GF-D8 (cell line): ENCODE data around the gene DUSP7.
"Not testable (repeated sequence)": the region's sequence is repeated elsewhere in the genome, so short reads cannot be mapped to it uniquely, and the experiment has no call there.

Experiments
- DNase-seq: peaks from one replicate; lab custom pipeline; 2025; lab: John Stamatoyannopoulos, UW

DUSP7 gene

DNA sequence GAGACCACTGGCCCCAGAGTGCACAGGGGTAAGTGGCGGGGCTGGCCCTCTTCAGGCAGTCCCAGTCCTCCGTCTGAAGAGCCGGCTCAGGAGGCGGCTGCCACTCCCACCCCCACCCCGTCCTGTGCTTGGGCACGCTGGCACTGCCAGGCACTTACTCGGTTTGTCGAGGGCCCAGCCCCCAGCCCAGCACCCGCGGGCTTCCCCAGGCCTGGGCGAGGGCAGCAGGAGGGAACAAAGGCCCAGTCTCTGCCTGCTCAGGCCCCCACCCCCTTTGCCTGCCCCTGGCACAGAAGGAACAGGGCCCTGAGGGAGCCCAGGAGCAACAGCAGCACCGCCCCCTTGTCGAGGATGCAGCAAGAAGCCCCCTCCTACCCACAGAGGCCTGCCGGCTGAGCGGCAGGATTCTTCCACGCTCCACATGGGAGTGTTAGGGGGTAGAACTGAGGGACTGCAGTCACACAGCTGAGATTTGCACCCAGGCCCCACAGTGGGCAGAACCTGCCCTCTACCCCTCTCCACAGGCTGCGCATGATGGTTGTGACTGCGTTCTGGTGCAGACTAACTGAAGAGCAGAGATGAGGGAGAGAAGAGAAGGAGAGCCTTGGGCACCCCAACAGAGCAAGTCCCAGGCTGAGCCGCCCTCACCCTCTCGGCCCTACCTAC lies 8.9 kb downstream of the DUSP7 start:
- no peak for DNase-seq

GRCh38 chr3:52046902-52047239 lies 9.5 kb downstream of the DUSP7 start:
- no peak for DNase-seq

DNA sequence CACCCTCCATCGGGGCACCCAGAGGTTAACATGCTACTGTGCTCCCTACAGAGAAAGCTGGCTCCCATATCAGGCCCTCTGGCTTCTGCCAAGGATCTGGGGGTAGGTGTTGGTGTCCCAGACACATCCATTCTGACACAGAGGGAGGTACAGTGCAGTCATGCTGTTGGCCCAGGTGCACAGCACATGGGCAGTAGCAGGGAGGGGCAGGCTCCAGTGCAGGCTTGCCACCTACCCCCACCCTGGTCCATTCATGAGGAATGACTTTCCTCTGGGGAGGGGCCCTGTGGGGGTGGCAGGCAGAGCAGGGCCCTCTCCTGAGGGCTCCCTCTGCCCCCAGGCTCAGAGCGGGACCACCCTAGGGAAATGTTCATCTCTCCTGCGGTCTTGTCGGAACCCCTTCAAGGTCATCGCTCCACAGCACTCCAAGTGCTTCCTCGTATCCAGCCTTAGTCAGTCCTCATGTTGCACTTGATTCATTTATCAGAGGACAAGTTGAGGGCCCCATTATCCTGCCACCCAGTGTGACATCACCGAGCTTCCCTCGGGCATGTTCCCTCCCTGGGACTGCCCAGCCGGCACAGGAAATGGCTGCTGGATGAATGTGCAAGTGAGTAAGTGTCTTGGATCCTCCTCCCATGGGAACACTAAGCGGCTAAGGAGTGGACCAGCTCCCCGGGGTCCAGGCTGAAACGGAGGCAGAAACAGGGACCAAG lies 10.0 kb downstream of the DUSP7 start:
- DNase-seq: no peak

DNA sequence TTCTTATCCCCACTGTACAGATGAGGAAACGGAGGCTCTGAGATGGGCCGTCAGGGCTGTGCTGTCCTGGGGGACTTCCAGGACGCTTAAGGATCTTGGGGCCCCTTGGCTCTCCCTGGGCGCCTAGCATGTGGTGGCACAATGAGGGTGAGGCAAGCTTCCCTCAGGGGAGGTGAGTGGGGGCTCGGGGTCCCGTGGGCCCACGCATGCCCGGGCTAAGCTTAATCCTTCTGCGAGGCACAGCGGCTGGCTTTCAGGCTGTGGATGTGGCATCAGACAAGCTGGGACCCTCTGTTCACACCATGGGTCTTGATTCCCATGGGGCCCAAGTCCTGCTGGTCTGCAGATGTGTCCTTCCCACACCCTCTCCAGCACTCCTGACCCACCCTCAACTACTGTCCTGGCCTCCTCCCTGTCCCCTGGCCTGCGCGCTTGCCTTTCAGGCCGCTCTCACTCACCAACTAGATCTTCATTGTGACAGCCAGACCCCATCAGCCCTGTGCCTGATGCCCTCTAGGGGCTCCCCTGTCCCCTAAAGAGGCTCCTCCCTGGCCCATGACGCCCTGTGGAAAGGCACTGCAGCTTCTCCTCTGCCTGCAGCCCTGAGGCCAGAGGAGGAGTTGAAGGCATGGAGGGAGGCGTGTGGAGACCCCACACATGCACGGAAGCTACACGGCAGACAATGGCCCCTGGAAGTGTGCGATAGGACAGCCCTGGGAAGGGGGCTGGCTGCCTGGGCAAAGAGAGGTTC lies 11.3 kb downstream of the DUSP7 start:
- DNase-seq: no peak

DNA sequence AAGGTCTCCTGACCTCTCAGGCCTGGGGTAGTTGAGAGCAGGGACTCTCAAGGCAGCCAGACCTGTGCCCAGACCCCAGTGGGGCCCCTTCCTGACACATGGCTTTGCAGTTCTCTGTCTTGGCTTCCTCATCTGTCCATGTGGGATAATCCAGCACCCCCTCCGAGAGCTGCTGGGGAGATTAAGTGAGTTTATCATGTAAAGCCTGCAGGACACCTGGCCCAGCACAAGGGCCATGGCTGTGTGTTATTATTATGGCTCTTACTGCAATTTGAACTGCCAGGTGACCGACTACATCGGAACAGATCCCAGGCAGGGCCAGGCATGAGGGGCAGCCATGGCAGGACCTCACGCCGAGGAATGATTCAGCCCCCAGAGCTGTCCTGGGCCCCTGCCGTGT lies 12.6 kb downstream of the DUSP7 start:
- no peak for DNase-seq

DNA sequence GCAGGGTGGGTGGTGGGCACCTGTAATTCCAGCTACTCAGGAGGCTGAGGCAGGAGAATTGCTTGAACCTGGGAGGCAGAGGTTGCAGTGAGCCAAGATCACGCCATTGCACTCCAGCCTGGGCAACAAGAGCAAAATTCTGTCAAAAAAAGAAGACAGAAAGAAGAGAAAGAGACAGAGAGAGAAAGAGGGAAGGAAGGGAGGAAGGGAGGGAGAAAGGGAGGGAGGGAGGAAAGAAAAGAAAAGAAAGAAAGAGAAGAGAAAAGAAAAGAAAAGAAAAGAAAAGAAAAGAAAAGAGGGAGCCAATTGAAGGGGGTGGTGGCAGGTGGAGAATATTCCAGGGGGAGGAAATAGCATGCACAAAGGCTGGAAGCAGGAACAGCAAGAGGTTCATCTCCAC lies 13.3 kb downstream of the DUSP7 start:
- DNase-seq: not testable (repeated sequence)

GRCh38 chr3:52041118-52041731 lies 15.1 kb downstream of the DUSP7 start:
- no peak for DNase-seq

- DNase-seq: no peak
Observed at GRCh38 chr3:52040600-52040999, 15.8 kb downstream of the DUSP7 start.

DNA sequence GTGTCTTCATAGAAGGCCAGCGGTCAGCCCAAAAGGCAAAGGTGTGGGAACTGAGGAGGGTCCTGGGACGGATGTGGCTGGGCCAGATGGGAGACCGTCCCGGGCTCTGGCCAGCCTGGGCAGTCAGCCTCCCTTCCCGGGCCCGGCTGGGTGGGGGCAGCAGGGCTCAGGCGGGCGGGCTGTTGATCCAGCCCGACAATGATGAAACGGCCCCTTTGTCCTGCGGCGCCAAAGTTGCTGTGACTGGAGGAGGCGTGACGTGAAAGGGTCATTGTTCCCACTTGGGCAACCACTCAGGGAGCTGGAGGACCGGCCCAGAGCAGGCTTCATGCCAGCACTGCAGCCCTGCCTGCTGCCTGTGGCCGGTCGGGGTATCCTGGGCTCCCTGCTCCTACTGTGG lies 16.5 kb downstream of the DUSP7 start:
- DNase-seq: no peak

DNA sequence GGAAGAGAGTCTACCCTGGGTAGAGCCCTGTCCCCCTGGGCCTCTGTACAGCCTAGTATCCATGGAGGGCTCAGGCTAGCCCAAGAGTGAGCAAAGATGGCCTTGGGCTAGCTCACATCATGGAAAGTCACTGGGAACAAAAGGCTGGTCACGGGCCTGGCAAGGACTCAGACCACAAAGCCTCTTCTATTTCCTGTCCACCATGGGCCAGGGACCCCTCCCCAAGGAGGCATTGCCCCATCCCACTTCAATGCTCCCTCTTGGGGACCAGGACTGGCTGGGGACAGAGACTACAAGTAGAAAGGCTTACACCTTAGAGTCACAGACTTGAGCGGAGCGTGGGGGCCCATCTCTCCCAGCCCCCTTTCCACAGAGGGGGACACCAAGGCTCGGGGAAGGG lies 16.9 kb downstream of the DUSP7 start:
- DNase-seq: no peak

DNA sequence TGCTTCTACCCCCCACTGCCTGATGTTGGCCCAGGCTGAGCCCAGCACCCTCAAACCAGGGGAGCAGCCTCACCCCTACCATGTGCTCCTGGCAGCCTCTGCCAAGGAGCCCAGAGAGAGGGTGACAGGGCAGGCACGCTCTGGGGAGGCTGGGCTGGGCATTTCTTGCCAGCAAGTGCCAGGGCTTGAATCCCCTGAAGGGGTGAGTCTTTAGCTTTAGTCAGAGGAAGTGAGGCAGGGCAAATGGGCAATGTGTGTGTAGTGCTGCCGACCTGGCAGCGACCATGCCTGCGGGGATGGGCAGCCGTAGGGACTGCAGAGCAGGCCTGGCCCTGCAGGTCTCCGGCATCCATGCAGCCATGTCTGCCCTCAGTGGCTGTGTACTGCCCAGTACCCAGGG lies 18.1 kb downstream of the DUSP7 start:
- no peak for DNase-seq

GRCh38 chr3:52037291-52037690 lies 19.1 kb downstream of the DUSP7 start:
- no peak for DNase-seq

DNA sequence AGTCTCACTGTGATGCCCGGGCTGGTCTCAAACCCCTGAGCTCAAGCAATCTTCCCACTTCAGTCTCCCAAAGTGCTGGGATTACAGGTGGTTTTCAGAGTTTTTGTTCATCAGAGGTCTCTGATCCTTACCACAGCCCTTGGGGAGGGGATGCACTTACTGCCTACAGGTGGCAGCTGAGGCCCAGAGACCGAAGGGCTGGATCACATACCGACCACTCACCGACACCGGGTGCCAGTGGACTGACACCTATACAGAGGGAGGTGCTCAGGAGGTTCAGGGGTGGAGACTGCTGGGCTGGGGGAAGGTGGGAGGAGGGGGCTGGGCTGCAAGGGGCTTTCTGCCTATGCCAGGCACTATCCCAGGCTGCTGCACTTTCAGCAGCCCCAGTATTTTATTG lies 19.5 kb downstream of the DUSP7 start:
- DNase-seq: no peak

- DNase-seq: no peak
Observed at GRCh38 chr3:52036222-52036694, 20.1 kb downstream of the DUSP7 start.

- DNase-seq: no peak
Observed at GRCh38 chr3:52034651-52035050, 21.7 kb downstream of the DUSP7 start.

DNA sequence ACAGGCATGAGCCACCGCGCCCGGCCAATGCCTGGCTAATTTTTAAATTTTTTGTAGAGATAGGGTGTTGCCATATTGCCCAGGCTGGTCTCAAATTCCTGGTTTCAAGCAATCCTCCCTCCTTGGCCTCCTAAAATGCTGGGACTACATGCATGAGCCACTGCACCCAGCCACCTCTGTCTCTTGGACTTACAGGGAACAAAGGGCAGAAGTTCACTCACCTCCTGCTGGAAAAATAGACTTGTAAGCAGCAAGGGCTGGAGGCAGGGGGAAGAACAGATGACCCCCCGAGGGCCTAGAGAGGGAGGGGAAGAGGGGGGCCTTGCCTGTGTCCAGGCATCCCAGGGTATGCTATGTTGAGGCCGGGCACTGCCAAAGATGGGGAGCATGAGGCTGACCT lies 22.2 kb downstream of the DUSP7 start:
- no peak for DNase-seq

DNA sequence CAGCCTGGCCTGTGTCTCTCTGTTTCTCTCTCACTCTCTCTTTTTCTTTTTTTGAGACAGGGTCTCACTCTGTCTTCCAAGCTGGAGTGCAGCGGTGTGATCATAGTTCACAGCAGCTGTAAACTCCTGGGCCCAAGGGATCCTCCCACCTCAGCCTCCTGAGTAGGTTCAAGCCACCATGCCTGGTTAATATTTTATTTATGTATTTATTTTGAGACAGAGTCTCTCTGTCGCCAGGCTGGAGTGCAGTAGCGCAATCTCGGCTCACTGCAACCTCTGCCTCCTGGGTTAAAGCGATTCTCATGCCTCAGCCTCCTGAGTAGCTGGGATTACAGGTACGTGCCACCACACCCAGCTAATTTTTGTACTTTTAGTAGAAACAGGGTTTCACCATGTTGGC lies 22.6 kb downstream of the DUSP7 start:
- not testable (repeated sequence) for DNase-seq

DNA sequence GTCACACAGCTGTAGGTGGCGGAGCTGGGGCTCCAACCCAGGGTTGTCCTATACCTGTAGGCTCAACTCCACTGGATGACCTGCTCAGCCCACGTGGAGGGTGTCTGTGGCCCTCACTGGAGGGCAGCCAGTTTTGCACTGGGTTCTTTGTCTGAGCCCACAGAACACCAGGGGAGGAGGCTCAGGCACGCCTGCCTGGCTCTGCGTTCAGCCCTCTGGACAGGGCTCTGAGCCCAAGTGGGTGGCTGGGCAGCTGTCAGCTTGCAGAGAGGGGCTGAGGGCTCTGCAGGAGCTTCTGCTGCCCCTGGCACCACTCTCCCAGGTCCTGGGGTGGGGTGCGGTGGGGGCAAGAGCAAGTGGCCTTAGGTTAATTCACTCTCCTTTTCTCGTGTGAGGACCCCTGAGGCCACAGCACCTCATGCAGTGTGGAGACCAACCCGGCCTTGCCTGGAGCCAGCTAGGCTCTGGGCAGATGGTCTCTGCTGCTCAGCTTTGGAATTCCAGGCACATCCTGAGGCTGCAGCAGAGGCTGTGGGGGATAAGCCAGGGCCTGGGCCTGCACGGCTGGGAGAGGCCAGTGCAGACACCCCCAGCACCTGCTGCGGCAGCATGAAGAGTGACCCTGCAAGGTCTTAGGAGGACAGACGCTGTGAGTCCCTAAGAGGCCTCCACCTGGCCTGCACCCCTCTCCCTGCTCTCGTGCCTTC lies 23.5 kb downstream of the DUSP7 start:
- DNase-seq: no peak

- DNase-seq: no peak
Observed at GRCh38 chr3:52031896-52032295, 24.5 kb downstream of the DUSP7 start.

GRCh38 chr3:52030714-52031310 lies 25.6 kb downstream of the DUSP7 start:
- no peak for DNase-seq

- DNase-seq: no peak
Observed at GRCh38 chr3:52029535-52029934, 26.8 kb downstream of the DUSP7 start.

GRCh38 chr3:52029053-52029452 lies 27.3 kb downstream of the DUSP7 start:
- DNase-seq: no peak
